ENCODE data around the gene IRX5.
A peak's percentile ranks its signal among the peaks of the same experiment; 100 is the strongest.

IRX5 gene

DNA sequence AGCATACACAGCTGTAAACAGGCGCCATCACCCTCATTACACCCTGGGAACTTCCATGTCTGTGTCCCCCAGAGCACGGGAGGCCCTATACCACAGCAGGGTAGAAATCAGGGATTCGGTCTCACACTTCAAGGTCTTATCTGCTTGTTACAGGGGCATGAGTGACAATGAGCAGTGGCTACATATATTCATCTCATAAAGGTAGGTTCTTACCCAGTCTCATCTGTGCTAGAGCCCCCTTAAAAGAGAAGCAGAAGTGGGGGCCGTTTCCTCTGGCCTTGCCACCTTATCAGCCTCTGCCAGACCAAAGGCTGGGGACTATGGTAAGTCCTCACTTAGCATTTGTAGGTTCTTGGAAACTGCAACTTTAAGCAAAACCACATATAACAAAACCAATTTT, 46.5 kb downstream of the IRX5 start:
- no peak overlapping the region for H3K27ac ChIP-seq (replicated peaks; ENCODE audit: low read length)
- no peak overlapping the region for H3K18ac ChIP-seq (ENCODE audit: low read length)
- no peak overlapping the region for H2AFZ ChIP-seq (ENCODE audit: low read length)
- H3K9ac ChIP-seq (ENCODE audit: low read depth, low read length, poor library complexity) = no peak overlapping the region
- H3K4me2 ChIP-seq (ENCODE audit: insufficient read depth, low read length, poor library complexity, severe bottlenecking) = no peak overlapping the region
- H2BK15ac ChIP-seq (ENCODE audit: low read length) = no peak overlapping the region
- no peak overlapping the region for H2BK120ac ChIP-seq (ENCODE audit: low read depth, low read length)
- H2AK5ac ChIP-seq (ENCODE audit: low read depth, low read length) = no peak overlapping the region
- H3K23ac ChIP-seq (ENCODE audit: low read depth, low read length, poor library complexity) = no peak overlapping the region
- no CpG with 5 or more reads among the region's 4 CpGs for WGBS, 2 donors (ENCODE audit: extremely low coverage in 2 of 2, insufficient read length in 2 of 2, insufficient replicate concordance in 1 of 2)
- H3K14ac ChIP-seq (ENCODE audit: low read length) = no peak overlapping the region
- H2BK5ac ChIP-seq (ENCODE audit: low read length) = no peak overlapping the region
- H3K27me3 ChIP-seq (ENCODE audit: control insufficient read depth in 3 of 3, insufficient read depth in 3 of 3, low read depth in 1 of 3, low read length in 3 of 3) = no peaks in the 10 kb centered on the region
- H4K8ac ChIP-seq (ENCODE audit: low read depth, low read length) = no peak overlapping the region
- no peaks in the 10 kb centered on the region for H3K36me3 ChIP-seq (replicated peaks in 1 of 2; ENCODE audit: control insufficient read depth in 2 of 2, insufficient read depth in 2 of 2, low read length in 2 of 2)
- H2BK12ac ChIP-seq (ENCODE audit: low read length) = no peak overlapping the region
- H3K4me1 ChIP-seq (ENCODE audit: control insufficient read depth in 2 of 2, insufficient read depth in 1 of 2, low read depth in 1 of 2, low read length in 2 of 2) = no peaks in the 10 kb centered on the region
- no peak overlapping the region for H3K4ac ChIP-seq (ENCODE audit: low read length)
- H3K4me3 ChIP-seq (ENCODE audit: low read length in 2 of 2) = no peak overlapping the region
- H3K9me3 ChIP-seq (replicated peaks in 1 of 2; ENCODE audit: control insufficient read depth in 2 of 2, insufficient read depth in 1 of 2, low read depth in 1 of 2, low read length in 2 of 2) = no peaks in the 10 kb centered on the region
- H4K91ac ChIP-seq (ENCODE audit: low read depth, low read length, poor library complexity) = no peak overlapping the region
- no peaks in the 10 kb centered on the region for H3K79me1 ChIP-seq (ENCODE audit: low read depth, low read length)
- DNase-seq (ENCODE audit: low spot score) = no peak

- Histone ChIP-seq H3K27me3 (ENCODE audit: control insufficient read depth in 3 of 3, insufficient read depth in 3 of 3, low read depth in 1 of 3, low read length in 3 of 3) (peaks cover 0 to 15% (median 0%) of the 10 kb centered on the region in 3 experiments), H3K4me3 (ENCODE audit: low read length in 2 of 2) (no peak overlapping the region), H3K23ac (ENCODE audit: low read depth, low read length, poor library complexity) (no peak overlapping the region), H3K9me3 (replicated peaks in 1 of 2; ENCODE audit: control insufficient read depth in 2 of 2, insufficient read depth in 1 of 2, low read depth in 1 of 2, low read length in 2 of 2) (no peaks in the 10 kb centered on the region), H3K14ac (ENCODE audit: low read length) (no peak overlapping the region), H2BK5ac (ENCODE audit: low read length) (no peak overlapping the region), H3K4me1 (ENCODE audit: control insufficient read depth in 2 of 2, insufficient read depth in 1 of 2, low read depth in 1 of 2, low read length in 2 of 2) (peaks cover 0 to 2% of the 10 kb centered on the region in 2 donors), H3K36me3 (replicated peaks in 1 of 2; ENCODE audit: control insufficient read depth in 2 of 2, insufficient read depth in 2 of 2, low read length in 2 of 2) (no peaks in the 10 kb centered on the region), H2BK120ac (ENCODE audit: low read depth, low read length) (no peak overlapping the region), H4K91ac (ENCODE audit: low read depth, low read length, poor library complexity) (no peak overlapping the region), H2BK12ac (ENCODE audit: low read length) (no peak overlapping the region), H2AK5ac (ENCODE audit: low read depth, low read length) (peak overlapping the region; percentile 4), H2AFZ (ENCODE audit: low read length) (no peak overlapping the region), H3K4me2 (ENCODE audit: insufficient read depth, low read length, poor library complexity, severe bottlenecking) (no peak overlapping the region), H3K4ac (ENCODE audit: low read length) (no peak overlapping the region), H3K79me1 (ENCODE audit: low read depth, low read length) (no peaks in the 10 kb centered on the region), H2BK15ac (ENCODE audit: low read length) (peak overlapping the region; percentile 22), H3K18ac (ENCODE audit: low read length) (peak overlapping the region; percentile 50), H3K27ac (replicated peaks; ENCODE audit: low read length) (no peak overlapping the region), H4K8ac (ENCODE audit: low read depth, low read length) (no peak overlapping the region), H3K9ac (ENCODE audit: low read depth, low read length, poor library complexity) (no peak overlapping the region)
- DNase-seq (ENCODE audit: low spot score) = no peak
- no CpG with 5 or more reads among the region's 5 CpGs for WGBS, 2 donors (ENCODE audit: extremely low coverage in 2 of 2, insufficient read length in 2 of 2, insufficient replicate concordance in 1 of 2)
Observed at GRCh38 chr16:54980821-54981220, 50.2 kb downstream of the IRX5 start.
